ENCODE measurements around the gene RASAL1.

- TF ChIP-seq, protein P1, sequence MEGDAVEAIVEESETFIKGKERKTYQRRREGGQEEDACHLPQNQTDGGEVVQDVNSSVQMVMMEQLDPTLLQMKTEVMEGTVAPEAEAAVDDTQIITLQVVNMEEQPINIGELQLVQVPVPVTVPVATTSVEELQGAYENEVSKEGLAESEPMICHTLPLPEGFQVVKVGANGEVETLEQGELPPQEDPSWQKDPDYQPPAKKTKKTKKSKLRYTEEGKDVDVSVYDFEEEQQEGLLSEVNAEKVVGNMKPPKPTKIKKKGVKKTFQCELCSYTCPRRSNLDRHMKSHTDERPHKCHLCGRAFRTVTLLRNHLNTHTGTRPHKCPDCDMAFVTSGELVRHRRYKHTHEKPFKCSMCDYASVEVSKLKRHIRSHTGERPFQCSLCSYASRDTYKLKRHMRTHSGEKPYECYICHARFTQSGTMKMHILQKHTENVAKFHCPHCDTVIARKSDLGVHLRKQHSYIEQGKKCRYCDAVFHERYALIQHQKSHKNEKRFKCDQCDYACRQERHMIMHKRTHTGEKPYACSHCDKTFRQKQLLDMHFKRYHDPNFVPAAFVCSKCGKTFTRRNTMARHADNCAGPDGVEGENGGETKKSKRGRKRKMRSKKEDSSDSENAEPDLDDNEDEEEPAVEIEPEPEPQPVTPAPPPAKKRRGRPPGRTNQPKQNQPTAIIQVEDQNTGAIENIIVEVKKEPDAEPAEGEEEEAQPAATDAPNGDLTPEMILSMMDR (IDR thresholded peaks at IDR 0.05) = no peak
- no peak for TF ChIP-seq POLR2A (IDR thresholded peaks at IDR 0.05)
These were observed 24.4 kb upstream of the RASAL1 start for GRCh38 chr12:113159937-113160336.

All from heart left ventricle (tissue), 13 donors.